GM19025 (cell line): Measurements from ENCODE around the gene TBC1D32.
A peak's percentile ranks its signal among the peaks of the same experiment; 100 is the strongest.
"Not testable (repeated sequence)": the region's sequence is repeated elsewhere in the genome, so short reads cannot be mapped to it uniquely, and the experiment has no call there.

Experiments
- ATAC-seq: cut with Tn5 transposase; IDR thresholded peaks from one replicate; pipeline ENCODE4 v1.9.1; 2021; ENCODE audit warnings: mild to moderate bottlenecking, low read depth, moderate library complexity; ENCODE audit not compliant: unreplicated experiment

Gene TBC1D32

GRCh38 chr6:121157906-121158305 lies 176.4 kb downstream of the TBC1D32 start:
- ATAC-seq: no peak

GRCh38 chr6:121143476-121143875 lies 190.8 kb downstream of the TBC1D32 start:
- no peak for ATAC-seq

DNA sequence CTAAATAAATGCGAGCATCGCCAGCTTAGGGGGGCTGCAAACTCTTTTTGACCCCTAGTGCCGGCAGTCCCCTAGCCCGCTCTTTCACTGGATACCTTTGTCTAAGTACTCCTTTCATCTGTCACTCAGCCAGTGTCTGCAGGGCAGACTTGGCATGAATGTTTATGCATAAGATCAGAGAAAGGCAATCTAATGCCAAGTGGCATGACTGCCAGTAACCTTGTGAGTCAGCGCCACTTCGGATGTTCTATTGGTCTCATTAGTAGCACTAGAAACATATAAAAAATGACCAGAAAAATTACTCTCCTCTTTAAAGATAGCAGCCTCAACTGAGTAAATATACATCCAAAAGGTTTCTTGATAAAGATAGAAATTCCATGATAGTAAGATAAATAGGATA lies 192.2 kb downstream of the TBC1D32 start:
- ATAC-seq: no peak

GRCh38 chr6:121135425-121135824 lies 198.9 kb downstream of the TBC1D32 start:
- ATAC-seq: no peak

- no peak for ATAC-seq
Observed at GRCh38 chr6:121134922-121135321, 199.4 kb downstream of the TBC1D32 start.

DNA sequence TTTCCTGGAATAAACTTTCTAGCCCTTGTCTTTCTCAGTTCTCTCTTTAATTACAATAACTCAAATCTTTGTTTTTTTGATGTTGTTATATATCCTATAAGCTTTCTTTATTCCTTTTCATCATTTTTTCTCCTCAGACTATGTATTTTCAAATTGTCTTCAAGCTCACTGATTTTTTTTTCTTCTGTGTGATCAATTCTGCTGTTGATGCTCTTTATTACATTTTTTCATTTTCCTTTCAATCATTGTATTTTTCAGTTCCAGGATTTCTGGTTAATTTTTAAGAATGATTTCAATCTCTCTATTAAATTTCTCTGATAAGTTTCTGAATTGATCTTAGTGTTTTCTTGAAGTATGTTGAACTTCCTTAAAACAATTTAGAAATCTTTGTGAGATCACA lies 209.7 kb downstream of the TBC1D32 start:
- ATAC-seq: no peak

- ATAC-seq: no peak
Observed at GRCh38 chr6:121112356-121112755, 221.9 kb downstream of the TBC1D32 start.

DNA sequence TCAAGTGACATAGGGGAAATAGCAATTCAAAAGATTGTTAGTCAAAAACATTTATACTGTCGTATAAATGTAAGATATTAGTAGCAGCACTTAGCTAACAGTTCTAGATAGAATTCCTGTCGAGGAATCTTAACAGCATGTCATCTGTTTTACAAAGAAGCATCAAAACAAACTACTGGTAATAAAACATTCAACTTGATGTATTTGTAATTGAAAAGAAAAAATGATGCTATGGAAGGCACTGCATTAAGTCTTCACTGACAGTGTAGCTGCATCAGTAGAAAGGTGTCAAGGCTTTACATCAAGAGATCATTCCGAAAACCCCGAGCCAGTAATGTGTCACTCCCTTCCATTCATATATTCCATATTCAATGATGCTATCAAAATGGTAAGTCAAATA lies 223.5 kb downstream of the TBC1D32 start:
- no peak for ATAC-seq

DNA sequence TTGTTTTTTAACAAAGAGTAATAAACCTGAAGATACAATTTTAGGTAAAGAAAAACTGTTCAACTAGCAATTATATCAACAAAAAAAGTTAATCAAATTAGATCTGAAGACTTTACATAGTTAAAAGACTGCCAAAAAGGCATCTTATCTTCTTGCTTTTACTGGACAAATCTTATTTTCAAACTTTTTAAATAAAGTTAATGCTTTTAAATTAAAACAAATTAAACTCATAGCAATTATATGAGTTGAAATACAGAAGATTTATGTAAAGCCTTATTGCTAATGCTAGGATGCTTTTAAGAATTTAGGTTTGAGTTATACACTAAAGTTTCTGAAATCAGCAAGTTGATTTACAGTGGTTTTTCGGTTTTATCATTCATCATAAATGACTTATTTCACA lies 227.3 kb downstream of the TBC1D32 start:
- no peak for ATAC-seq

DNA sequence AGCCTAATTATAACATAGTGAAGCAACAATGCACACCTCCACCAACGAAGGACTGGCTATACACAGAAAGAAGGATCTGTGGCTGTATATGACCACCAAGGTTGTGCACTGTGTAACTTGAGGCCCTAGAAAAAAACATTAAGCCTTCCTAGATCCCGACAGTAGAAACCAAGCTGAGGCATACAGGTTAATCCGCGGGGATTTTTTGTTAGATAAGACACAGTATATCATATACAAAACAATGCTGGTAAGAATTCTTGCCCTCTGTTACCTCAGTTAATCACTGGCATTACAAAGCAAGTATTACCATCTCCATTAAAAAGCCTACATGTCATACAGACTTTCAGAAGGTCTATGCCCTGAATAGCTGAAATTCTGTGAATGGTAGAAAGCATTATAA lies 228.8 kb downstream of the TBC1D32 start:
- no peak for ATAC-seq

DNA sequence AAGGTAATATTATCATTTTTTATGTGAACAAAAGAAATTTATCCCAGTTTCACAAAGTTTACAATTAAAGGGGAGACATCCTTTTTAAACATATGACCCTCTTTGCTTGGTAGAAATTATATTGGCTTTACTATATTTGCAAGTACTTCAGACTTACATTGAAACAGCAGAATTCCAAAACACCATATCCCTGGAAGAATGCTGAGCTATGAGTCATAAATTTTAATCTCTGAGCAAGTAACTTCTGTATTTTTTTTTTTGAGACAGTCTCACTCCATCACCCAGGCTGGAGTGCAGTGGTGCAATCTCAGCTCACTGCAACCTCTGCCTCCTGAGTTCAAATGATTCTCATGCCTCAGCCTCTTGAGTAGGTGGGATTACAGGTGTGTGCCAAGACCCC lies 240.4 kb downstream of the TBC1D32 start:
- no peak for ATAC-seq

DNA sequence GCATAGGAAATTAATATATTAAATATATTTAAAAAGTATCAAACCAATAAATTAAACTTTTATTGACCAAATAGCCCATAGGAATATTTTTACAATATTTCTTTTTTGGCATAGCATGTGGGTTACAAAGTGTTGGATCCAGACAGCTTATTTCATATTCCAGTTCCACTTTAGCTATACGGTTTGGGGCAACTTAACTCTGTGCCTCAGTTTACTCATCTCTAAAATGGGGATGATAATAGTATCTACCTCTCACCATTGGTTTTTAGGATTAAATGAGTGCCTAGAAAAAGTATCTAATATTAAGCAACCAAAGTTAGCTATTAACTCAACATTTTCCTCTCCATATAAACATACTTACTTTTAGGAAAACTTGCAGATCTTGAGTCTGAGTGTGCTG lies 243.8 kb downstream of the TBC1D32 start:
- ATAC-seq: no peak

DNA sequence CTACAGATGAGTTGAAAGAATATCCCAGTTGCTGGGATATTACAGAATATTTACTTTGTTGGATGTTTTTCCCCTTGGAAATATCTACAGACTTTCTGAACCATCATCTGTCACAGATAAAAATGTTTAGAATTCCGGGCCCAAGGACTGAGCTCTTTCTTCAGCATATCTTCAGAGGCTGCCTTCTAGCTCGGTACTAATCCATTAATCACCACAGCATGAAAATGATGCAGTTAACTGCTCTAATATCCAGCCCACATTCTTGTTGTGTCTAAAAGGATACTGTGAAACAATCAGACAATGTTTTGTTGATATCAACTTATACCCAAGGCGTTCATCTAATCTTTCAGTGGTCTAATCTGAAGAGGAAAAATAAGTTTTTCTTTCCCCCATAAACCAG lies 247.4 kb downstream of the TBC1D32 start:
- ATAC-seq: no peak

DNA sequence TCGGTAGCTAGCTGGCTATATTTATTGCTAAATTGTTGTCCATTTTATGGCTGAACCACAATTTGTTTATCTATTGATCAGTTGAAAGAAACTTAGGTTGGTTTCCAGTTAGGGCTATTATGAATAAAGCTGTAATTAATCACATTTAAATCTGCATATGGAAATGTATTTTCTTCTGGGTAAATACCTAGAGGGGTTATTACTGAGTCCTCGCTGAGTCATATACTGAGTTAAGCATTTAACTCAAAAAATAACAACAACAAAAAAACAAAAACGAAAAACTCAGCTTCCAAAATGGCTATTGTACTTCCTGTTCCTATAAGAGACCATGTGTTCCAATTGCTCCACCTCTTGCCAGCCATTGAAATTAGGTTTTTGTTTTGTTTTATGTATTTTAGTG lies 258.2 kb downstream of the TBC1D32 start:
- ATAC-seq: no peak

DNA sequence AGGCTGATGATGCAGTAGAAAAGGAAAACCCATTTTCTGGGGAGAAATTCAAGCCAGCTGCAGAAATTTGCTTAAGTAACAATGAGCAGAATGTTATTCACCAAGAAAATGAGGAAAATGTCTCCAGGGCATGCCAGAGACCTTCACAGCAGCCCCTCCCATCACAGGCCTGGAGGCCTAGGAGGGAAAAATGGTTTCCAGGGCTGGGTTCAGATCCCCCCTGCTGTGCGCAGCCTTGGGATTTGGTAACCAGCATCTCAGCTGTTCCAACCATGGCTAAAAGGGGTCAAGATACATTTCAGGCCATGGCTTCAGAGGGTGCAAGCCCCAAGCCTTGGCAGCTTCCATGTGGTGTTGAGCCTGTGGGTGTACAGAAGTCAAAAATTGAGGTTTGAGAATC lies 265.5 kb downstream of the TBC1D32 start:
- not testable (repeated sequence) for ATAC-seq

GRCh38 chr6:121067381-121067780 lies 266.9 kb downstream of the TBC1D32 start:
- ATAC-seq: no peak

- ATAC-seq: no peak
Observed at GRCh38 chr6:121064345-121064744, 269.9 kb downstream of the TBC1D32 start.

GRCh38 chr6:121055572-121056163 lies 278.6 kb downstream of the TBC1D32 start:
- peak; percentile 71 for ATAC-seq

- not testable (repeated sequence) for ATAC-seq
Observed at GRCh38 chr6:121048593-121048992, 285.7 kb downstream of the TBC1D32 start.

DNA sequence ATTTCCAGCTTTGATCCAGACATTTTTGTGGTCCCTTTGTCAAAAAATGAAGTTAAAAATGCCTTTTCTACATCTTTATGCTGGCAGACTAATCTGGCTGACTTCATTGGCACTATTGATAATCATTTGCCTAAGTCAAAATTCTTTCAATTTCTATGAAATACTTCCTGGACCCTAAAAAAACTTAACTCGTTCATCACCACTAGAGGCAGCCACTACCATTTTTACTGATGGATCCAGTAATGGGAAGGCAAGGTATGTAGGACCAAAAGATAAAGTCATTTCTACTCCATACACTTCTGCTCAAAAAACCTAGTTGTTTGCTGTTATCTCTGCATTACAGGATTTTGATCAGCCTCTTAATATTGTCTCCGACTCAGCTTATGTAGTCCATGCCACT lies 289.4 kb downstream of the TBC1D32 start:
- ATAC-seq: not testable (repeated sequence)

DNA sequence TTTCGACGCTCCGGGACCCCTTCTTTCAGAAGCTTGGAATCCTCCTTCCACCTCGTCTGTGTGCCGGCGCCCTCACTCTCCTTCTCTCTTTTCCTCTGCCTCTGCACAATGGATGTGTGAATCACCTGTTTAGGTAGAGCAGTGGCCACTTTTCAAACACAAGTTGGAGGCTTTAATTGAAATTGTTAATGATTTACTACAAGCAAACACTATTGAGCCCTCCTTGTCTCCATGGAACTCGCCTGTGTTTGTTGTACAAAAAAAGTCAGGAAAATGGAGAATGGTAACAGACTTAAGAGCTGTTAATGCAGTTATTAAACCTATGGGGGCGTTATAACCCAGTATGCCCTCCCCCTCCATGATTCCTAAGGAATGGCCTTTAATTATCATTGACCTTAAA lies 290.6 kb downstream of the TBC1D32 start:
- not testable (repeated sequence) for ATAC-seq

DNA sequence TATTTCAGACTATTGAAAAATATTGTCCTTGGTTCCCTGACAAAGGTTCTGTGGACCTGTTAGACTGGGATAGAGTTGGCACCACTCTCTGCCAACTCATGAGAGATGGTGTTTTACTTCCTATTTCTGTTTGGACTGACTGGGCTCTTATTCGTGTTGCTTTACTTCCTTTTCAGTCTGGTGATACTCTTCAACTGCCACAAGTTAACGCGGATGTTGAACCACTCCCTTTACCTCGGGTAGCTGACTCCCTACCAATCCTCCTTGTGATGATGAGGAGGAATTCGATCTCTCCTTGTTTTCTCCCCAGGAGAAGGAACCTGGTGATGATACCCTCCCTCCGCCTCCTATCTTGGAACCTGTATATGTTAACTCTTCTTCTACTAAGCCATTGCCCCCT lies 291.1 kb downstream of the TBC1D32 start:
- not testable (repeated sequence) for ATAC-seq

GRCh38 chr6:121042766-121043165 lies 291.5 kb downstream of the TBC1D32 start:
- ATAC-seq: no peak
